ENCODE measurements around the gene SEMA5A.

- TF ChIP-seq CTCF (IDR thresholded peaks at IDR 0.05) (no peak), POLR2AphosphoS5 (IDR thresholded peaks at IDR 0.05; ENCODE audit: low read depth, low read length) (no peak), SIN3A (IDR thresholded peaks at IDR 0.05; ENCODE audit: borderline replicate concordance, insufficient read depth, low read depth, low read length) (no peak)
- TF ChIP-seq, protein P1, sequence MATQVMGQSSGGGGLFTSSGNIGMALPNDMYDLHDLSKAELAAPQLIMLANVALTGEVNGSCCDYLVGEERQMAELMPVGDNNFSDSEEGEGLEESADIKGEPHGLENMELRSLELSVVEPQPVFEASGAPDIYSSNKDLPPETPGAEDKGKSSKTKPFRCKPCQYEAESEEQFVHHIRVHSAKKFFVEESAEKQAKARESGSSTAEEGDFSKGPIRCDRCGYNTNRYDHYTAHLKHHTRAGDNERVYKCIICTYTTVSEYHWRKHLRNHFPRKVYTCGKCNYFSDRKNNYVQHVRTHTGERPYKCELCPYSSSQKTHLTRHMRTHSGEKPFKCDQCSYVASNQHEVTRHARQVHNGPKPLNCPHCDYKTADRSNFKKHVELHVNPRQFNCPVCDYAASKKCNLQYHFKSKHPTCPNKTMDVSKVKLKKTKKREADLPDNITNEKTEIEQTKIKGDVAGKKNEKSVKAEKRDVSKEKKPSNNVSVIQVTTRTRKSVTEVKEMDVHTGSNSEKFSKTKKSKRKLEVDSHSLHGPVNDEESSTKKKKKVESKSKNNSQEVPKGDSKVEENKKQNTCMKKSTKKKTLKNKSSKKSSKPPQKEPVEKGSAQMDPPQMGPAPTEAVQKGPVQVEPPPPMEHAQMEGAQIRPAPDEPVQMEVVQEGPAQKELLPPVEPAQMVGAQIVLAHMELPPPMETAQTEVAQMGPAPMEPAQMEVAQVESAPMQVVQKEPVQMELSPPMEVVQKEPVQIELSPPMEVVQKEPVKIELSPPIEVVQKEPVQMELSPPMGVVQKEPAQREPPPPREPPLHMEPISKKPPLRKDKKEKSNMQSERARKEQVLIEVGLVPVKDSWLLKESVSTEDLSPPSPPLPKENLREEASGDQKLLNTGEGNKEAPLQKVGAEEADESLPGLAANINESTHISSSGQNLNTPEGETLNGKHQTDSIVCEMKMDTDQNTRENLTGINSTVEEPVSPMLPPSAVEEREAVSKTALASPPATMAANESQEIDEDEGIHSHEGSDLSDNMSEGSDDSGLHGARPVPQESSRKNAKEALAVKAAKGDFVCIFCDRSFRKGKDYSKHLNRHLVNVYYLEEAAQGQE (IDR thresholded peaks at IDR 0.05; ENCODE audit: insufficient read depth in 1 of 2, low read depth in 2 of 2, low read length in 1 of 2): no peak
Measured at GRCh38 chr5:9438596-9439354, 107.1 kb downstream of the SEMA5A start.
